GM12873 (cell line): Measurements from ENCODE around the gene EHD4.

Source experiments
- TF ChIP-seq, protein P1 (sequence below): IDR thresholded peaks from 2 replicates; pipeline ENCODE4 v1.5.1; 2012; ENCODE audit warnings: low read depth, mild to moderate bottlenecking, moderate library complexity, low read length, control low read depth; ENCODE audit not compliant: insufficient read depth; ENCODE audit errors: missing control alignments

Gene EHD4

DNA sequence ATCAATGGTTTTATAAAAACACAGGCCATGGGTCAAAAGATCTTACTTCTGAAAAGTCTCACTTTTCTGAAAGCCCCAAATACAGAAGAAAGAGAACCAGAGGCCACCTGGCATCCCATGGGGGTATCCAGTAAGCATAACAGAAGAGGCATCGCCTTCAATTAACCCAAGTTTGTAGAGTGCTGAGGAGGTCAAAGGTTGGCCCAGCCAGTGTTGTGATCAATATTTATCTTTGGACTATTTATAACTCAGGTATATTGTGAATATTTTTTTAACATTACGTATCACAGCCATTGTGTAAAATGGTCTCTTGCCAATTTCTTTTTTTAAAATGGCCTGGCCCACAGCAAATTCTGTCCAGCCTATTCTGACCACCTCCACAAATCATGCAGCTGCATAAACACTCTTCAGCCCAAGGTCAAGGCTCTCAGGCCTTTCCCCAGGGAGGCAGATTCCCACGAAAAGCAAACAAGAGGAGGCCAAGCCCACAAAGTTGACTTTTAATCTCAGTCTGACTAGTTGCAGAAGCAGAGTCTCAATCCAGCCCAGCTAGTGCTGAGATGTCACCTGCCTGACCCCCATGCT is 52.3 kb downstream of the EHD4 start:
- TF ChIP-seq, protein P1, sequence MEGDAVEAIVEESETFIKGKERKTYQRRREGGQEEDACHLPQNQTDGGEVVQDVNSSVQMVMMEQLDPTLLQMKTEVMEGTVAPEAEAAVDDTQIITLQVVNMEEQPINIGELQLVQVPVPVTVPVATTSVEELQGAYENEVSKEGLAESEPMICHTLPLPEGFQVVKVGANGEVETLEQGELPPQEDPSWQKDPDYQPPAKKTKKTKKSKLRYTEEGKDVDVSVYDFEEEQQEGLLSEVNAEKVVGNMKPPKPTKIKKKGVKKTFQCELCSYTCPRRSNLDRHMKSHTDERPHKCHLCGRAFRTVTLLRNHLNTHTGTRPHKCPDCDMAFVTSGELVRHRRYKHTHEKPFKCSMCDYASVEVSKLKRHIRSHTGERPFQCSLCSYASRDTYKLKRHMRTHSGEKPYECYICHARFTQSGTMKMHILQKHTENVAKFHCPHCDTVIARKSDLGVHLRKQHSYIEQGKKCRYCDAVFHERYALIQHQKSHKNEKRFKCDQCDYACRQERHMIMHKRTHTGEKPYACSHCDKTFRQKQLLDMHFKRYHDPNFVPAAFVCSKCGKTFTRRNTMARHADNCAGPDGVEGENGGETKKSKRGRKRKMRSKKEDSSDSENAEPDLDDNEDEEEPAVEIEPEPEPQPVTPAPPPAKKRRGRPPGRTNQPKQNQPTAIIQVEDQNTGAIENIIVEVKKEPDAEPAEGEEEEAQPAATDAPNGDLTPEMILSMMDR = no peak

DNA sequence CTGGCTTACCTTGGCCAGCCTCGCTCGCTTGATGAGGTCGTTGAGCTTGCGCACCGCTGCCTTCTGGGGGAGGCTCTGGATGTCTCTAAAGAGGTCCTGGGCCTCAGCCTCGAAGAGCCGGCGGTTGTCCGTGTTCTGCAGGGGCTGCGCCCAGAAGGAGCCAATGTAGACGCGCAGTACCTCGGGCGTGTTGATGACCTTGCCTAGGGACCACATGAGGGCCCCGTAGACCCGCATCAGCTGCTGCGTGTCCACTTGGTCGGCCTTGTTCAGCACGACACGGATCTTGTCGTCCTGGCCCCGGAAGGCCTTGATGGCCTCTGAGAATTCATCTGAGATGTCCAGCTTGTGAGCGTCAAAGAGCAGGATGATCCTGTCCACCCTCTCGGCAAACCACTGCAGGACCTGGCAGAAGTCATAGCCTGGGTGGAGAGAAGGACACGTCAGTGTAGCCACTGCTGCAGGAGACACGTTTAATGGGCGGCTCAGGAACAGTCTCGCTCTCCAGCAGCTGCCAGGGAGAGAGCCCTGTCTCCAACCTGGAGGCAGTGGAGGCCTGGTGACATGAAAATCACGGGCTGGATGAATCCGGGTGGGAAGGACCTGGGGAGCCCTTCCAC is 53.0 kb downstream of the EHD4 start:
- TF ChIP-seq, protein P1 = no peak

DNA sequence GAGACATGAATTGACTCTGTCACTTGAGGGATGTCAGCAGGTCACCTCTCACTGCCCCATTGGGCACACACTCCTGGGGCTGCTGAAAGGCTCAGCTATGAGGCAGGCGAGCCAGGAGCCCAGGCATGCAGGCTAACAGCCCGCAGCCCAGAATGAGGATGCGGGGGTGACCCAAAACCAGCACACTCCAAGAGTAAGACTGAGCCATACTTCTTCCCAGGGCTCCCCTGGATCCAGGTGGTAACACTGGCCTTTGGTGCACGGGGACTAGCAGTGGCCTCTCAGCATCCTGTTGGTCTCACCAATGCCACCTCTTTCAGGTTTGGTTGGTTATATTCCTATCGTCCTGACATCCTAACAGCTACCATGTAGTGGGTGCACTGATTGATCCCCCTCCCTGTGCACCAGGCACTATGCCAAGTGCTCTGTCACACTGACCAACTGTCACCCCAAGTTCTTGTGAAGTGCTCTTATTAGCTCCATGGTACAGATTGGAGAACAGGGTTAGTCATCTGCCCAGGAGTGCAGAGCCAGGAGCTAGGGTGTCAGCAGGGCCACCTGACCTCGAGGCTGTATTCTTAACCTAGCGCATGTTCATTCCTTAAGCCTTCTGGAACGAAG is 53.7 kb downstream of the EHD4 start:
- TF ChIP-seq, protein P1 = no peak

- TF ChIP-seq, protein P1 = no peak
Measured at GRCh38 chr15:41917767-41918430, 54.5 kb downstream of the EHD4 start.

GRCh38 chr15:41915255-41915994 is 56.9 kb downstream of the EHD4 start:
- TF ChIP-seq, protein P1 = no peak

GRCh38 chr15:41914411-41914810 is 57.9 kb downstream of the EHD4 start:
- TF ChIP-seq, protein P1 = no peak
